Keratinocyte (primary cell): ENCODE results near the gene ROR2. TPM values are rescaled to one million over a fixed set of nuclear protein-coding genes. Genes with fewer than 3 reads are reported as not detected.

Experiments used
- DNase-seq: peaks from one replicate; pipeline ENCODE4 v3.0.0-alpha.2; 2011; ENCODE audit warnings: low read depth, missing footprints, low spot score
- FAIRE-seq: peaks from 2 replicates; lab custom pipeline; 2011; peaks lifted over from hg19 to GRCh38; lab: Jason Lieb, UNC
- H2AFZ ChIP-seq: 2 replicates; pipeline ENCODE4 v1.6.0; 2012; ENCODE audit warnings: low read length, control low read depth, inconsistent platforms; ENCODE audit not compliant: control insufficient read depth
- H3K27ac ChIP-seq: 2 replicates; pipeline ENCODE4 v1.5.1; 2011; ENCODE audit warnings: low read length; ENCODE audit not compliant: control insufficient read depth, insufficient read depth
- H3K27me3 ChIP-seq: 3 replicates; pipeline ENCODE4 v1.6.0; 2011; ENCODE audit warnings: low read length; ENCODE audit not compliant: control insufficient read depth, insufficient read depth; ENCODE audit errors: extremely low read depth
- H3K36me3 ChIP-seq, 2 experiments: 2 replicates in 1 of 2; 3 replicates in 1 of 2; pipeline ENCODE4 v1.5.1; 2011; ENCODE audit warnings: low read length in 2 of 2, mild to moderate bottlenecking in 1 of 2; ENCODE audit not compliant: control insufficient read depth in 2 of 2, insufficient read depth in 2 of 2; ENCODE audit errors: extremely low read depth in 1 of 2
- H3K4me1 ChIP-seq: 3 replicates; pipeline ENCODE4 v1.5.1; 2011; ENCODE audit warnings: low read length; ENCODE audit not compliant: control insufficient read depth, insufficient read depth; ENCODE audit errors: extremely low read depth
- H3K4me2 ChIP-seq: 3 replicates; pipeline ENCODE4 v1.6.0; 2011; ENCODE audit warnings: low read depth, low read length; ENCODE audit not compliant: control insufficient read depth, insufficient read depth; ENCODE audit errors: extremely low read depth
- H3K4me3 ChIP-seq, 3 experiments: fragments of 200-600 bp in 1 of 3; sonication (generic) in 1 of 3; 2 replicates in 2 of 3; 3 replicates in 1 of 3; pipeline ENCODE4 v1.5.1; 2011 to 2016; ENCODE audit warnings: low read length in 3 of 3, mild to moderate bottlenecking in 3 of 3, control low read depth in 2 of 3, inconsistent platforms in 1 of 3, low read depth in 1 of 3, mixed read lengths in 1 of 3, mixed run types in 1 of 3, moderate library complexity in 1 of 3; ENCODE audit not compliant: control insufficient read depth in 2 of 3, insufficient read depth in 2 of 3; ENCODE audit errors: extremely low read depth in 1 of 3
- H3K79me2 ChIP-seq: 2 replicates; pipeline ENCODE4 v1.6.0; 2012; ENCODE audit warnings: low read length; ENCODE audit not compliant: control insufficient read depth, insufficient read depth
- H3K9ac ChIP-seq: 3 replicates; pipeline ENCODE4 v1.6.0; 2011; ENCODE audit warnings: low read length; ENCODE audit not compliant: control insufficient read depth, insufficient read depth; ENCODE audit errors: extremely low read depth
- H3K9me1 ChIP-seq: 3 replicates; pipeline ENCODE4 v1.6.0; 2011; ENCODE audit warnings: low read length; ENCODE audit not compliant: control insufficient read depth, insufficient read depth; ENCODE audit errors: extremely low read depth
- H3K9me3 ChIP-seq: 2 replicates; pipeline ENCODE4 v1.5.1; 2012; ENCODE audit warnings: low read depth, low read length; ENCODE audit not compliant: control insufficient read depth
- H4K20me1 ChIP-seq: 3 replicates; pipeline ENCODE4 v1.6.0; 2011; ENCODE audit warnings: low read length; ENCODE audit not compliant: control insufficient read depth, insufficient read depth; ENCODE audit errors: extremely low read depth
- CTCF ChIP-seq, 3 experiments: IDR thresholded peaks in 1 of 3; conservative IDR thresholded peaks in 1 of 3; optimal IDR thresholded peaks in 1 of 3; 2 replicates in 2 of 3; 3 replicates in 1 of 3; pipeline versions ENCODE3 to v1.5.1; 2011; ENCODE audit warnings: low read length in 3 of 3, mild to moderate bottlenecking in 3 of 3, moderate library complexity in 2 of 3, control low read depth in 1 of 3, inconsistent platforms in 1 of 3; ENCODE audit not compliant: insufficient read depth in 2 of 3; ENCODE audit errors: extremely low read depth in 1 of 3
- EZH2 ChIP-seq: IDR thresholded peaks from one replicate; pipeline ENCODE4 v1.6.1; 2012; ENCODE audit warnings: inconsistent platforms, mild to moderate bottlenecking, low read length, moderate library complexity
- dilution Hi-C: fragments of 300-500 bp; cut with MboI; formaldehyde crosslinking; loops from one replicate; pipeline ENCODE4 v1.7.0; 2020; ENCODE audit warnings: low sequenced_read_pairs; ENCODE audit not compliant: extremely low pct_ligation_motif_present
- polyA plus RNA-seq, 5 experiments: library from polyadenylated mRNA; depleted of rRNA in 3 of 5; stranded (reverse) in 3 of 5; stranded (forward) in 1 of 5; unstranded in 1 of 5; fragments of >200 nt; gene quantifications; 1 replicate in 1 of 5; 2 replicates in 3 of 5; 3 replicates in 1 of 5; pipeline versions ENCODE4 v1.2.1 to v1.2.3, GENCODE V29; 2011 to 2012; ENCODE audit warnings: missing spikeins in 2 of 5, low read depth in 1 of 5, low replicate concordance in 1 of 5

ROR2 gene
- polyA plus RNA-seq, 1 donor (not counting 4 experiments of a cell fraction or from before 2014, with no cell fraction given), result 0.22 TPM

GRCh38 chr9:91833878-91834255, 116.2 kb downstream of the ROR2 start:
- no peaks in the 10 kb centered on the region for H3K79me2 ChIP-seq
- DNase-seq, result no peak
- H3K4me2 ChIP-seq, result no peak overlapping the region
- no peak overlapping the region for H3K4me3 ChIP-seq
- no peaks in the 10 kb centered on the region for H3K36me3 ChIP-seq
- H3K9me1 ChIP-seq, result no peaks in the 10 kb centered on the region
- no peak overlapping the region for H3K27ac ChIP-seq
- no peak overlapping the region for H2AFZ ChIP-seq
- H3K9ac ChIP-seq, result no peak overlapping the region
- H3K4me1 ChIP-seq, result peaks cover 9% of the 10 kb centered on the region
- dilution Hi-C loops, result no loop called here
- no peak for FAIRE-seq
- H3K27me3 ChIP-seq, result no peaks in the 10 kb centered on the region
- H3K9me3 ChIP-seq, result no peaks in the 10 kb centered on the region
- H4K20me1 ChIP-seq, result no peaks in the 10 kb centered on the region
- TF ChIP-seq CTCF (optimal IDR thresholded peaks at IDR 0.05 in 1 of 3, IDR thresholded peaks at IDR 0.05 in 1 of 3, conservative IDR thresholded peaks at IDR 0.05 in 1 of 3; ENCODE audit: extremely low read depth in 1 of 3, insufficient read depth in 2 of 3, low read length in 3 of 3) (no peak), EZH2 (no peak)

GRCh38 chr9:91833096-91833877, 116.7 kb downstream of the ROR2 start:
- no peaks in the 10 kb centered on the region for H3K27me3 ChIP-seq
- H3K4me3 ChIP-seq, result no peak overlapping the region
- no peaks in the 10 kb centered on the region for H3K9me1 ChIP-seq
- no peaks in the 10 kb centered on the region for H4K20me1 ChIP-seq
- H2AFZ ChIP-seq, result no peak overlapping the region
- H3K79me2 ChIP-seq, result no peaks in the 10 kb centered on the region
- H3K9me3 ChIP-seq, result no peaks in the 10 kb centered on the region
- H3K9ac ChIP-seq, result no peak overlapping the region
- no peak for FAIRE-seq
- H3K4me2 ChIP-seq, result no peak overlapping the region
- H3K4me1 ChIP-seq, result peaks cover 5% of the 10 kb centered on the region
- H3K27ac ChIP-seq, result no peak overlapping the region
- no peaks in the 10 kb centered on the region for H3K36me3 ChIP-seq
- TF ChIP-seq EZH2 (no peak), CTCF (optimal IDR thresholded peaks at IDR 0.05 in 1 of 3, IDR thresholded peaks at IDR 0.05 in 1 of 3, conservative IDR thresholded peaks at IDR 0.05 in 1 of 3; ENCODE audit: extremely low read depth in 1 of 3, insufficient read depth in 2 of 3, low read length in 3 of 3) (no peak)
- dilution Hi-C loops, result no loop called here
- no peak for DNase-seq
